Endometrium (tissue), 2 donors: ENCODE measurements around the gene AKAP5.

Experiments used
- FAIRE-seq: peaks from 2 replicates; lab custom pipeline; 2012; peaks lifted over from hg19 to GRCh38; lab: Jason Lieb, UNC
- donor health status: control.
- donor health status: control.

Gene AKAP5, protein sequence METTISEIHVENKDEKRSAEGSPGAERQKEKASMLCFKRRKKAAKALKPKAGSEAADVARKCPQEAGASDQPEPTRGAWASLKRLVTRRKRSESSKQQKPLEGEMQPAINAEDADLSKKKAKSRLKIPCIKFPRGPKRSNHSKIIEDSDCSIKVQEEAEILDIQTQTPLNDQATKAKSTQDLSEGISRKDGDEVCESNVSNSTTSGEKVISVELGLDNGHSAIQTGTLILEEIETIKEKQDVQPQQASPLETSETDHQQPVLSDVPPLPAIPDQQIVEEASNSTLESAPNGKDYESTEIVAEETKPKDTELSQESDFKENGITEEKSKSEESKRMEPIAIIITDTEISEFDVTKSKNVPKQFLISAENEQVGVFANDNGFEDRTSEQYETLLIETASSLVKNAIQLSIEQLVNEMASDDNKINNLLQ

DNA sequence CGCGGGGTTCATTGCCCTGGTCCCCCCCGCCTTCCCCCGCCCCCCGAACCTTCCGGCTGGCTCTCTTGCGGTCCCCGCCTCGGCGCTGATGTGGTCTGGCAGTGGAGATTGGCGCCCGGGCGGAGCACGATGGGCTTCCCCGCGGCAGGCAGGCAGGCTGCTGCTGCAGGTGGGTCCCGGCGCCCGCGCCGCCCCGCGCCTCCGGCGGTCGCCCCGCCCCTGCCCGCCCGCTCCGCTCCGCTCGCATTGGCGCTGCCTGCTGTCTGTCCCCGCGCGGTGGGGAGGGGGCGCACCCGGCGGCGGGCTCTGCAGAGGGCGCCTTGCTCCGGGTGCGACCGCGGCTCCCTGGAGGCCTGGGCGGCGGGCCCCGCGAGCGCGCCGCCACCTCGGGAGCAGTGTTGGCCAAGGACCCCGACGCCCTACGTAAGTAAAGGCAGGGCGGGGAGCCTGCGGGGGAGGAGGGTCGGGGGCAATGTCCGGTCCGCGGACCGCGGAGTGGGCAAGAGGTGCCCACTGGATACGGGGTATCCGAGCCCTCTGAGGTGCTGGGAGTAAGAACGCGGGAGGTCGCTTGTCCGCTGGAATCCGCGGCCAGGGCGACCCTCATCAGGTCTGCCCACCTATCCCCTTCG is at the start of gene AKAP5:
Gene AKAP5 (plus strand): TSS at position 309 of the 632 bp plus-strand sequence. CDS start 2,896 bp downstream, outside the sequence.
- FAIRE-seq: no peak

DNA sequence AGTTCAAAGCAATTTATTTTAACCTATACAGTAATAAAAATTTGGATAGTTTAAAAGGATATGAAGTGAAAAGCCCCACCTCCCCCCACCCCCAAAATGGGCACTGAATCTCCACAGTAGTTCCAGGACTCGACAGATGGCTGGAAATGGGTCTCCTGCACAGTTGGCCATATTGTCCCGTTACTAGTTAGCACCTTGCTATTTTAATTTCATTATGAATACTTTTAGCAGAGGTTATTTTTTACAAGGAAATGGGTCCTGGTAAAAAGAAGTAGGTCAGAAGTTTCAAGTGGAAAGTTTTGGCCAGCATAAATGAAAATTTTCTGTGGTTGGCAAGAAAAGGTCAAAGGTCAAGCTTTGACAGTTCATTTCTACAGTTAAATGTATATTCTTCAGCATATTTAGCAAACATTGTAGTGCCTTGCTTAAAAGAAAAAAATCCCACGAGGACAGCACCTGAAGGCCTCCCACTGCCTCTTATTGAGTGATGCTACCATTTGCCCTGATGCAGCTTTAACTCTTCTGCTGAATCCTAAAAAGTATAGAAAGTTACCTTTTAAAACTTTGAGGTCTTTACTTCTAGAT is 48.9 kb upstream of the AKAP5 start:
- no peak for FAIRE-seq

DNA sequence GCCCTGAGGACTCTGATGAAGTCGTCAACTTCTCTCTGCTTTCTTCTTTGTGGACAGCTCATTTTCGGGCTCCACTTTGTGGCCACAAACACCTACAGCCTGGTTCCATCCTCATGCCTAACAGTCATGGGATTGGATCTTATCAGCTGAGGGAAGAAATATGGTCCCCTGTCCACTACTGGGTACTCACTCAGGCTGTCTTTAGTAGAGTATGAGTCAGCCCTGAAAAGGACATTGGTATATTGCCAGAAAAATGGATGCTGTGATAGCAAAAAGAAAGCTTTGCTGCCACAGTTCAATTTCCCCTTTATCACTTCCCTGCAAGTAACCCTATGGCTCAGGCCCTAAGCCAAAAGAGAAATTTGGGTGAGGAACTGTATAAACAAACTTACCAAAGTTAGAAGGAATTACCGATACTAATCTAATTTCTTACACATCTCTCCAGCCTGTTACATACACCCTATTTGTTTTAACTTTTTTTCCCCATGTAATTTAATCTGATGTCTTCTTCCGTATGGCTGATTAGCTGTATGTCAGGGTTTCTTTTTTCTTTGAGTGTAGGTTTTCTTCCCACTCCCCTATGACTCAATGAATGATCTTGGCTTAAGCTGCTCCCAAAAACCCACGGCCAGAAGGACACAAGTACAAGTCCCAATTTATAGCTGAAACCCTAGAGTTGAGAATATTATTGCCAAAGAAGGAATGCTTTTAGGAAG is 48.1 kb upstream of the AKAP5 start:
- FAIRE-seq: no peak

DNA sequence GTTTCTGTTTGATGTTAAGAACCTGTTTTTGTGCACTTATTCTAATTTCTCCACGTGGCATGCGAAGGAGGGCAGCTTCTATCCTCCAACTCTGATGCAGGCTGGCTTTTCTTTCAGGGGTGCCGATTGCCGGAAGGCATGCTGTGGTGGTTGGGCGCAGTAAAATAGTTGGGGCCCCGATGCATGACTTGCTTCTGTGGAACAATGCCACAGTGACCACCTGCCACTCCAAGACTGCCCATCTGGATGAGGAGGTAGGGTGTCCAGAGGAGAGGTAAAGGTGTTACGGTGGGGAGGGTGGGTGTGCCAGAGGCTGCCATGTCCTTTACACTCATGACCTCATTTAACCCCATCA is 47.6 kb upstream of the AKAP5 start:
- no peak for FAIRE-seq

DNA sequence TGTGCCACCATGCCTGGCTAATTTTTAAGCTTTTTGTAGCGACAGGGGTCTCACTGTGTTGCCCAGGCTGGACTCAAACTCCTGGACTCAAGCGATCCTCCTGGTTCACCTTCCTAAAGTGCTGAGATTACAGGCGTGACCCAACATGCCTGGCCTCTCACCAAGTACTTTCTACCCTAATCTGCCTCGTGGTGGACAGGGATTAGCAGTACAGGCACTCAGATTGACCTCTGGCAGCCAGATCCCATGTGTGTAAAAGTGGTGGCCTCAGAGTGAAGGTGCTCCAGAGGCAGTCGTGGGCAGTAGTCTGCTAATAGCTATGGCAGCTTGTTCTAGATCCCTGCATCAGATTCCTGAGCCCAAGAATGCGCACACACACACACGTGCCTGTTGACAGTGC is 46.3 kb upstream of the AKAP5 start:
- FAIRE-seq: no peak

DNA sequence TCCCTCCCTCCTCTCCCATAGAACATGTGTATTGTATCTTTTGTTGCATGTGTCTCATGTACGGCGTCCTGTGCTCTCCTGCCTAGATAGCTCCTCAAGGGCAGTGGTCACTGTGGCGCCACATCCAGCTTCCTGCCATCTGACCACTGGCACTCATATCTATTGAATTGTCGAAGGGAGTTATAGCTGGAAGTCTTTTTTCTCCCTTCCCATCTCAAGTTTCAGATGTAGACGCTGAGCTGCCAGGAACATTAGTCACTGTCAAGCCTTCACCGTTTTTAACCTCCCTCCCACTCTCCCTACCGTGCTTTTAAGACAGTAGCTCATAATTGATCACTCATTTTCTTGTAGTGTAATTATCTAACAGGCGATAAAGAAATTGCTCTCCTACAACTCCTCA is 44.1 kb upstream of the AKAP5 start:
- FAIRE-seq: no peak

DNA sequence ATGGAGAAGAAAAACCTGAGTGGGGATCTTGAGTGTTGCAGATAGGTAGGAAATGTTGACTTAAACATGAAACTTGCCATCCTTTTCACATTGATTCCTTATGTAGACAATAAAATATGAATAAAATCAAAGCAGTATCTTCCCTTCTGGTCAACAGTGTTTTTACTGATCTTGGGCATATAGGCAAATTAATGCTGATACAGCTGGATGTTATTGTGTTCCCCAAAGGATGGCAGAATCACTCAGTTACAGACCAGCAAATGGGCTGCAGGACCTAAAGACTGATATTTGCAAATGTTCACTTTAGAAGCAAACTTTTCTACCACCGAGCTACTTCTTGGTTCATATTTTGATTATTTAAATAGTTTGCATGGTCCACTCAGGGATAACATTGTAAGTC is 43.3 kb upstream of the AKAP5 start:
- no peak for FAIRE-seq

DNA sequence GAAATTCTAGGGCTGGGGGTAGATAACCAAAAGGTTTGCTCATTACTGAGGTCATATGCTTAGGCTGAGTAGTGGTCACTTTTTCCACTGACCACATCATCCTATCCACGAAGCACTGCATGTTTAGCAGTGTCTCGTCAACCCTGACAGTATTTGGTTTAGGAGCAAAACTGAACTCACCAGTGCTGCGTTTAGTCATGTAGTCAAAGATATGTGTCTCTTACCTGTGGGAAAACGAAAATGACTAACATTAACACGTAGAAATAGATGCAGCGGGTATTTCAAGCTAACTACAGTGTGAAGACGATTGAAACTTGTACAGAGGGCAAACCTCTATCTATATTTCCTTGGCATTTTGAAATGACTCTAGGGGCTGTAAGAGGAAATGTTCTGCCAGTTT is 42.5 kb upstream of the AKAP5 start:
- no peak for FAIRE-seq

DNA sequence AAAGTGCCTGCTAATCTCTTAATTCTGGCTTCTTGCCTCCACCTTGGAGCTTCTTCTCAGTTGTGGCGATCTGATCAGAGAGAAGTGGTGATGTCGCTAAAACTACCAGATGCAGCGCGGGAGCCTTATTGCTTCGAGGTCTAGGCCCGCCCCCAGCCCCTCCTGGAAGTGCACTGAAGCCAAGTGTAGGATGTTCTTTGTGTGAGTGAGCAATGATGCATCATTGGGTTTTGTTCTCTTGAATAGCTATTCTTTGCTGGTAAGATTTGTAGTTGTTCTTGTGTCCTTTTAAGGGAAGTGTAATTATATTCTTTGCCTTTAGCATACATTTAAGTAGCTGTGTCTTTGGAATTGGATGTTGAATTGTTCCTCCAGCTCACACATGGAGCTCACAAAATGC is 41.3 kb upstream of the AKAP5 start:
- no peak for FAIRE-seq

DNA sequence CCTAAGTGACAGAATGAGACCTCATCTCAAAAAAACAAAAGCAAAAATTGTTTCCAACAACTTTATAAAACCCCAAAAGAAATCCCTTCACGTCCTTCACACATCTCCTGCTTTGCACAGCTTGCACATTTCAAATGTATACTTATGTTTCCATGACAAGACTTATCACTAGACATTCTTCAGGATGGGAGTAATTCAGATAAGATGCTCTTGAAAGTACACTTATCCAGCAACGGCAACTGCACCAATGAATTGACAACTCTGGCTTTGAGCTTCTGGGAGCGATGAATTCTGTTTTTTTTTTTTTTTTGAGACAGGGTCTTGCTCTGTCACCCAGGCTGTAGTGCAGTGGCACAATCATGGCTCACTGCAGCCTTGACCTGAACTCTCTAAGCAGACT is 30.8 kb upstream of the AKAP5 start:
- no peak for FAIRE-seq

DNA sequence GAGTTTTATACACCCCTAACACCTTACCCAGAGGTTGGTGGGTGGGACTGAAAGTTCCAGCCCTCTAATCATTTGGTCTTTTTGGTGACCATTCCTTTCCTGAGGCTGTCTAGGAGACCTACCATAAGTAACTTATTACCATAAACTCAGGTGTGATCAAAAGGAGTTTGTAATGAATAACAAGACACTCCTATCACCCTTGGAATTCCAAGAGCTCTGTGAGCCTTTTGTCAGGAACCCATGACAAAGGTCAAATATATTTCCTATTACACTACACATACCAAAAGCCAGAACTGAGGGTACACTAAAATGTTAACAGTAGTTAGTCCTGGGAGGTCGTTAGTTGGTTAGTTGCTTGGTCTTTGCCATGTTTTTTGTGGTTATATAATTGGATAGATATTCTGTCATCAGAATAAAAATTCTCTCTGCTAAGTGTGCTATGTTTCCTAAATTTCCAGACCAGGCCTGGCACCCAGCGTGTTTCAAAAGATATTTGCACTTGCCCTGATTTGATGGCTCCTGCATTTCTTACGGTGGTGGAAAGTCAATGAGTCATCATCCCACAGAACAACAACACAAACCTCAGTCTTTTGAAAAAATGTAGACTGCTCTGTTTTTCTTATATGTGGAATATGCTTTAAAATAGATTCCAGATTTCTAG is 27.0 kb upstream of the AKAP5 start:
- FAIRE-seq: no peak

DNA sequence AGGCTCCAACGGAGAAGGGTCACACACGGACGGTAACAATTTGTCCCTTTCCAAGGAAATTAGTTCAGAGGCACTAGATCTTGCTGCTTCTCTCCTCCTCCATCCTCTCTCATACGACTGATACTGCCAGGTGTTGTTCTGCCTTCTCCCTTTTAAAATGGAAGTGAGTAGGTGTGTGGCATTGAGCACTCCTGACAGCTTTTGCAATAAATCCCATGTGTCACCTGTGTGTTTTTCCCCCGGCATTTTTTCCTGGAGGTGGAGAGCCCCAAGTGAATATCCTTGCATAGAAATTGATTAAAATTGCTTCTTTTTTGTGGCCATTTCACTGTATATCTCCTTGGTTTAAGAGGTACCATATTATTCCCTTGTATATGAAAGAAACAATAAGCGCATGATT is 26.2 kb upstream of the AKAP5 start:
- FAIRE-seq: no peak

DNA sequence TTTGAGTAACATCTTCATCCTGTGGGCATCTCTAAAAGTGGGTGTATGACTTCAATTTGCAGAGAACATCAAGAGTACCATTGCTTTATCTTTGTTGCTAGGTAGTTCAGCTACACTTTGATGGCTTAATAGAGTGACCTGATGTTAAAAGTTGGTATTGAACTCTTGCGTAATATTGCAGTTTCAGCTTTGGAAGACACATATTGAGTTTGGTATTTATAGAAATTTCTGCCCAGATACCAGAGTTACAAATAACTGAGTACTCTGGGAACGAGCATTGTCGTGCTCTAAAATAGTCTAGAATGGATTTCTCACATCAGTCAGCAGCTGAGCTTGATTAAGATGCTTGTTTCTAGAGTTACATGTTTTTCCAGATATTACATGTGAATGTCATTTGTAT is 24.8 kb upstream of the AKAP5 start:
- no peak for FAIRE-seq

DNA sequence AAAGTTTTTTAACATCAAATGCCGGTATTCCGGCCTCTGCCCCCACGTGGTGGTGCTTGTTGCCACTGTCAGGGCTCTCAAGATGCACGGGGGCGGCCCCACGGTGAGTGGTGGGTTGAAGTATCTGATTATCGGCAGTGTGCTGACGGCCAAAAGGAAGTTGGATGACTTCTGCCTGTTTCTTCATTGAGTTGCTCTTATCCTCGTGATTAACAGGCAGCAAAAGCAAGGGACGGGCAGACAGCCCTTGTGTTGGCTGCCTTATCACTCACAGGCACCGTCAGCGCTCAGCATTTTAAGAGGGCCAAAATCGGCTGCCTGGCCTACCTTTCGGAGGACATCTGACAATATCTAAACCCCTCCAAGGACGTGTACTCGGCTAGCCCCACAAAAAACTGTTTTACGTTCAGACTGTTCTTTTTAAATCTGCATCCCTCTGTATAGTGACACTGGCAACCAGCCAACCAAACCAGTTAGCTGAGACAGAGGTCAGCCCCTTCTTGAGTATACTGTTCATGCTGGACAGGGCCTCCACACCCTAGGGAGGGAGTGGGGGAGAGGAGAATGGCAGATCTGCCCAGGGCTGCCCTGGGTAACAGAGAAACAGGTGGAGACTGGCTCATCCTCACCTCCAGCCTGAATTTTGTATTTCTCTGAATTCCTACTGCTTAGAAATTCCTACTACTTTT is 22.9 kb upstream of the AKAP5 start:
- FAIRE-seq: no peak

DNA sequence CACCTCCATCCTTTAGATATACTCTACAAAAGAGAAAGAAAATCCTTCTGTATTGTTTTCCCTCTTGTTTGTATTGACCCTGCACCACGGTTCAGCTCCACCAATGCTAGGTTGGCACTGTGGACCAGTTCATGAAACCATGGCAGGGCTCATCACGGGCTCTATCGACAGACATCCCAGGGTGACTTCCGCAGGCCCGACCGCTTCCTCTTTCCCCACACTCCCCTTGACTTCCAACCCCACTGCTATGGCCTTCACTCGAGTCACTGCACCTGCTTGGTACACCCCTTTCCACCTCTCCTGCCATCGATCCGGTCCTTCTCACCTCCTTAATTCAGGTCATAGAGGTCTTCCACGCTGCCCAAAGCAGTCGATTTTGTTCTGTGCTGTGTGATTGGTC is 21.2 kb upstream of the AKAP5 start:
- no peak for FAIRE-seq

DNA sequence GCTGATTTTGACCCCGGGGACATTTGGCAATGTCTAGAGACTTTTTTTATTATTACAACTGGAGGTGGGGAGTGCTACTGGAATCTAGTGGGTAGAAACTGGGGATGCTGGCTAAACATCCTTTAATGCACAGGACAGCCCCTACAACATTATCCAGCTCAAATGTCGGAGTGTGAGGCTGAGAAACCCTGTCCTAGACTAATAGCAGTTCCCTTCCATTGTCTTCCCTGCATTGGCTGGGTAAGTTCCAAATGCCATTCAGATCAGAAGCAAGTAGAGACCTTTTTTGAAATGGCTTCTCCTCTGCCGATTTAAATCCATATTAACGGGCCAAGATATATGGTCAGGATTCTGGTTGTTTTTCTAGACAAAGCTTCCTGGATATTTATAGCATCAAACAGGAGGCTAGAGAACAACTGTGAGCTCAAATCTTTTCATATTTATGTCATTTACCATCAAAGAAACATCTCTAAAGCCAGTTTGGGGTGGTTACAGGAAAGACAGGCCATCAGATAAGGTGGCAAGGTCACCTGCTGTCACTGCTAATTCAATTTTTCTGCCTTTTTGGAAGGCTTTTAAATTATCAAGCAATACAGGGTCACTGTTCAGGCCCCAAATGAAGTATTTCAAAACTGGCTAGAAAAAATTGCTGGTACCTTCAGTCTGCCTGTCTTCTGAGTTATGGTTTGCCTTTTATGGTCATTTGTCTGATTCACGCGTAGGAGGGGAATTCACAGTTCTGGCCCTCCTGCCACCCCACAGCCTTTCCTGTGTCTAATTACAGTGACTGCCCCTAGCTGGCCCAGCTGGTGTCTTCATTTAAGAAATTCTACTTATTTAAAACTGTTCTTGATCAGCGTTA is 20.1 kb upstream of the AKAP5 start:
- FAIRE-seq: no peak

DNA sequence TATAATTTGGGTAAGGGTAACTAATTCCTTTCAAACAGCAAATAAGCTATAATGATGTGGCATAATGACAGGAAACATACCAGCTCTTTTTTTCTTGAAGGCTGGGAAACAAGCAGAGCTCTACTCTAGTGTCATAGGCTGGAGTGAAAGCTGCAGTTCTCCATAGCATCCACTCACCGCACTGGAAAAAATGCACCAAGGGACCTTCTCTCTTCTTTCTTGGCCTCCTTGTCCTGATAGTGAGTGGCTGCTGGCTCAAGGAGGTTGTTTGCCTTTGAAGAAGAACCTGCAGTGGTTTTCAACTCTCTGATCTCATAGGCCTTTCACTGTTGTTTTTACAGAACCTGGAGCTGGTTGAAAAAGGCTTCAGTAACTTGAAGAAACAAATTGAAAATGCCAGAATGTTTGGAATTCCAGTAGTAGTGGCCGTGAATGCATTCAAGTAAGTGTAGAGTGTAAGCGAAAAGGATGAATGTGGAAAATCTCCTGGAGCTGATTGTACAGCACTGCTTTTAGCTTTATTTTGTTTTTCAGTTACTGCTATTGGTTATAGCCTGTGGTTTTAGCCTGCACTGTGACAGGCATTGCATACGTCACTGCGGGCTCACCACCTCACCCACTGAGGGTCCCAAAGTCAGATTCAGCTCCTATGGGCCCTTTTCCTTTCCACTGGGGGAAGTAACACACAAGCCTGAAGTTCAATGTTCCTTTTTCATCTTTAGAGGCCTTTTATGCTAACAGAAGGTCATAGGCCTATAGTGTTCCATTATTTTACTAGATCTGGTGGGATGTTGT is 17.2 kb upstream of the AKAP5 start:
- no peak for FAIRE-seq

DNA sequence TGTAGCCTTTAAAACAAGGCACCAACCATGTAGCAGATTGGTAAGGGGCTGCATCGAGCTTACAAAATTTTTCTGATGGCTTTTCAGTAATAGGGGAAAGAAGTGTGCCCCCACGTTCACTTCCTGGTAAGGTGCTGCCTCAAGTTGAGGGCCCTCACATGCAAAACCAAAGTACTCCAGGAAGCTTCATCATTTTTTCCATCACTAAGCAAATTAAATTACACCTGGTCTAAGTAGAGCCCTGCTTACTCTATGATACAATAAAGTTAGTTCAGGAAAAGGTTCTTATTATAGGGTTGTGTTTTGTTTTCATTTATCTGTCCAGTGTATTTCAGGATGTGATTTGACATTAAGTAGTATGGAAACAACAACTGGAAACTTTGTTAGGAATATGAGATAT is 15.0 kb upstream of the AKAP5 start:
- FAIRE-seq: no peak

DNA sequence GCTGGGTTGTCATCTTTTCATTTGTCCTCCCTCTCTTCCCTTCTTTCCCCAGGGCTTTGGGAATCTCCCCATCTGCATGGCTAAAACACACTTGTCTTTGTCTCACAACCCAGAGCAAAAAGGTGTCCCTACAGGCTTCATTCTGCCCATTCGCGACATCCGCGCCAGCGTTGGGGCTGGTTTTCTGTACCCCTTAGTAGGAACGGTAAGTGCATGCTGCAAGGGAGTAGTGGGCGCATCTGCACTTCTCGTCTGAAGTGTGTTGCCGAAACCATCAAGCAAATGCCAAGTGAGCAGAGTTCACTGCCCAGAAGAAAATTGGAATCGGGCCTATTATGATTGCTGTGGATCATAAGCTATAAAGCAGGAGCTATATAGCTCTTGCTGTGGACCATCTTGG is 10.6 kb upstream of the AKAP5 start:
- FAIRE-seq: no peak
